Measurements from ENCODE around the gene WFDC2.

WFDC2 gene

DNA sequence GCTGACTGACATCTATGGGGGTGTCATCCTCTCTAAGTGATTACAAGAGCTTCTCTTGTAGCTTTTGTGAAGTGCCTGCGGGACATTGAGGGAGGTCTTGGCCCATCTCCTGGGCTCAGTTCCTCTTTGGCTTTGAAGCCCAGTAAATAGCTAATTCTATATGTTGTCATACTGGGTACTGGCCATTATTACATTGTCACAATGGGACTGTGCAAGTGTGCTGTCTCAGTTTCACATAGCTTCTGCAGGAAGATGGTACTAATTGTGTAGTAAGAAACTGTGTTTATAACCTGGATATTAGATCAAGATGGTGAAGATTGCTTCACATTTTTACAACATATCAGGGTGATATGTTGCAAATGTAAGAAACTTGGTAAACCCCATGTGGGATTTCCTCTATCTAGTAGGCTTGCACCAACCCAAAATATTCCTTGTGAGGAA, 26.0 kb downstream of the WFDC2 start:
- H3K27ac ChIP-seq, result no peak overlapping the region
- TF ChIP-seq CTCF (IDR thresholded peaks at IDR 0.05), result no peak
- no peak overlapping the region for H3K4me3 ChIP-seq
- no peak for DNase-seq (ENCODE audit: low spot score)

DNA sequence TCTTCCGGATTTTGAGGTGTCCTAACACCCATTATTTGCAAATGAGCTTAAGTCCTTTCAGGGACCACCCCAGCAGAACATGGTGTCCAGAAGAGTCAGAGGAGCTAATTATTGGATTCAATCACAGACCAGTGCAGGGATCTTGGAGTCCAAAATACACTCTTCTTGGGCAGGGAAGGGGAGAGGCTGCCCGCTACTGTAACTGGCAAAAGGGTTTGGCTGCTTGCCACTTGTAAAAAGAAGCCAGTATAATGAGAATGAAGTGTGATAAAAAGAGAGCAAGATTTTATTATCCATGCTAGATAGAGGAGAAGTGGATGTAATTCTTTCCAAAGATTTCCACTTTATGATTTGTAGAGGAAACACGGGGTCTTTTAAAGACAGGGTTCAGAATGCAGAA, 26.6 kb downstream of the WFDC2 start:
- Histone ChIP-seq H3K27ac (no peak overlapping the region), H3K4me3 (no peak overlapping the region)
- TF ChIP-seq CTCF (IDR thresholded peaks at IDR 0.05), result no peak
- DNase-seq (ENCODE audit: low spot score), result no peak

DNA sequence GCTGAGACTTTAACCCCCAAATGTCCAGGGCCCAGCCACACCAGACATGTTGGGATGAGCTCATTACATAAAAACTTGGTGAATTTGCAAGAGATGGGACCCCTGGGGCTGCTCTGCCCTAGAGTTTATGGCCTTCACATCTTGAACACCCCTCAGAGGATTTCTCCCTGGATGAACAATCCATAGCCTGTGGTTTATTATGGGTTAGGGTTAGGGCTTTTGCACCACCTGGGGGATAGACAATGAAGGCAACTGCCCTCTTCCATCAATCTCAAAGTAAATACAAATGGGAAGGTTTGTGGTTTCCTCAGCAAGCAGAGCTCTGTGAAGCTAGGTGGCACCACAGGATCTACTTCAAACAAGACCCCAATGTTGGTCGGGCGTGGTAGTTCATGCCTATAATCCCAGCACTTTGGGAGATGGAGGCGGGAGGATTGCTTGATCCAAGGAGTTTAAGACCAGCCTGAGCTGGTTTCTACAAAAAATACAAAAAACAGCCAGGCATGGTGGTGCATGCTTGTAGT, 28.5 kb downstream of the WFDC2 start:
- no peak overlapping the region for H3K4me3 ChIP-seq
- no peak for DNase-seq (ENCODE audit: low spot score)
- H3K27ac ChIP-seq, result no peak overlapping the region
- no peak for TF ChIP-seq CTCF (IDR thresholded peaks at IDR 0.05)

DNA sequence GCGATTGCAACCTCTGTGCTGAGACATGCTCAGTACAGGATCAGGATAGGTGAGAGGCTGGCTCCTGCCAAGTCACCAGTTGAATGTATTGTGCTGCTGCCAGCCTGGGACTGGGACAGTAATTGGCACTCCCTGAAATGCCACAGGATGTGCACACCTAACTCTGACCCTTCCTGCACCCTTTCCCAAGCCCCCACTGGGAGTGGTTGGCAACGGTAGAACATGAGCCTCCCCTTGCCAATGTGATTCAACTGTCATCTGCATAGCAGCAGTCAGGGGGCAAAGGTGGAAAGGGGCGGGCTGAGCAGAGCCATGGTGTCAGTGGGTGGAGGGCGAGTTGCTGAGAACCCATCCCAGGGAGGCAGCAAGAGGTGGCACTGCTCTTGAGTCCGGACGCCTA, 30.5 kb downstream of the WFDC2 start:
- no peak for DNase-seq (ENCODE audit: low spot score)
- Histone ChIP-seq H3K27ac (no peak overlapping the region), H3K4me3 (no peak overlapping the region)
- TF ChIP-seq CTCF (IDR thresholded peaks at IDR 0.05), result no peak

DNA sequence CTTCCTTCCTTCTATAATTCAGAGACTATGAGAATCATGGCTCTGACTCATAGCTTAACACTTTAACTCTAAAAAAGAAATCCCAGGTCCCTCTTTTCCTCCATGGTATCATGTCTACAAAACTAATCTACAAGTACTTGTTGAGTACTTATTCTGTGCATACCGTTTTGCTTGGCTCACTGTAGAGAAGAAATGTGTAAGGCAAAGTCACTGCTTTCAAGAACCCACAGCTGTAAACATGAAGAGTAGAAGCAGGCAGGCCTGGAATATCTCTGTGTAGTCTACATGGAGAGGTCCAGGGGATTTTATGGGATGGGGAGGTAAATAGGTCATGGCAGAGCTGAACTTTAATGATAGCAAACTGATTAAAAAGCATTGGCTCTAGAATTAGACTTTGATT, 32.0 kb downstream of the WFDC2 start:
- TF ChIP-seq CTCF (IDR thresholded peaks at IDR 0.05), result no peak
- no peak overlapping the region for H3K27ac ChIP-seq
- no peak for DNase-seq (ENCODE audit: low spot score)
- no peak overlapping the region for H3K4me3 ChIP-seq

GRCh38 chr20:45502561-45502960, 33.0 kb downstream of the WFDC2 start:
- no peak overlapping the region for H3K27ac ChIP-seq
- no peak overlapping the region for H3K4me3 ChIP-seq
- TF ChIP-seq CTCF (IDR thresholded peaks at IDR 0.05), result no peak
- no peak for DNase-seq (ENCODE audit: low spot score)

GRCh38 chr20:45503403-45503802, 33.9 kb downstream of the WFDC2 start:
- H3K4me3 ChIP-seq, result no peak overlapping the region
- DNase-seq (ENCODE audit: low spot score), result no peak
- H3K27ac ChIP-seq, result no peak overlapping the region
- TF ChIP-seq CTCF (IDR thresholded peaks at IDR 0.05), result no peak
